ENCODE data around the gene MPHOSPH10. TPM values are rescaled to one million over a fixed set of nuclear protein-coding genes. Genes with fewer than 3 reads are reported as not detected.

MPHOSPH10 gene
- total and polyA plus RNA-seq, 2 donors (not counting 3 experiments of a cell fraction or from before 2014, with no cell fraction given), result 4.4 to 38.8 TPM

- Histone ChIP-seq H3K4me3 (replicated peaks in 1 of 3; ENCODE audit: insufficient read depth in 1 of 3, low read depth in 1 of 3, low read length in 3 of 3) (no peak overlapping the region), H3K9me3 (replicated peaks; ENCODE audit: control insufficient read depth, insufficient read depth, low read length) (no peaks in the 10 kb centered on the region), H3K27me3 (ENCODE audit: control insufficient read depth in 2 of 2, insufficient read depth in 2 of 2, low read length in 2 of 2) (no peaks in the 10 kb centered on the region), H4K20me1 (replicated peaks; ENCODE audit: control insufficient read depth, extremely low read depth, insufficient read depth, low read length) (no peaks in the 10 kb centered on the region), H3K4me1 (ENCODE audit: control insufficient read depth, extremely low read depth, insufficient read depth, low read length) (no peaks in the 10 kb centered on the region), H3K79me2 (ENCODE audit: control insufficient read depth, insufficient read depth, low read length) (no peaks in the 10 kb centered on the region), H3K36me3 (ENCODE audit: control insufficient read depth in 2 of 2, extremely low read depth in 1 of 2, insufficient read depth in 2 of 2, low read length in 2 of 2) (peaks cover 0 to 5% of the 10 kb centered on the region in 2 experiments), H3K9me1 (replicated peaks; ENCODE audit: control insufficient read depth, extremely low read depth, insufficient read depth, low read length) (no peaks in the 10 kb centered on the region), H3K27ac (ENCODE audit: insufficient read depth, low read depth, low read length) (no peak overlapping the region), H2AFZ (ENCODE audit: low read depth, low read length) (no peak overlapping the region), H3K9ac (replicated peaks; ENCODE audit: extremely low read depth, insufficient read depth, low read length) (no peak overlapping the region), H3K4me2 (ENCODE audit: insufficient read depth, low read length) (no peak overlapping the region)
- FAIRE-seq, result no peak
- dilution Hi-C loops (cut with MboI; ENCODE audit: extremely low pct_ligation_motif_present, low sequenced_read_pairs) (no loop called here), intact Hi-C loops (cut with micrococcal nuclease) (no loop called here)
- TF ChIP-seq EZH2 (IDR thresholded peaks at IDR 0.05; ENCODE audit: borderline replicate concordance, low read depth, low read length, severe bottlenecking), result no peak
- no peak for TF ChIP-seq MYC (IDR thresholded peaks at IDR 0.05; ENCODE audit: low read depth, low read length)
- TF ChIP-seq, protein P1, sequence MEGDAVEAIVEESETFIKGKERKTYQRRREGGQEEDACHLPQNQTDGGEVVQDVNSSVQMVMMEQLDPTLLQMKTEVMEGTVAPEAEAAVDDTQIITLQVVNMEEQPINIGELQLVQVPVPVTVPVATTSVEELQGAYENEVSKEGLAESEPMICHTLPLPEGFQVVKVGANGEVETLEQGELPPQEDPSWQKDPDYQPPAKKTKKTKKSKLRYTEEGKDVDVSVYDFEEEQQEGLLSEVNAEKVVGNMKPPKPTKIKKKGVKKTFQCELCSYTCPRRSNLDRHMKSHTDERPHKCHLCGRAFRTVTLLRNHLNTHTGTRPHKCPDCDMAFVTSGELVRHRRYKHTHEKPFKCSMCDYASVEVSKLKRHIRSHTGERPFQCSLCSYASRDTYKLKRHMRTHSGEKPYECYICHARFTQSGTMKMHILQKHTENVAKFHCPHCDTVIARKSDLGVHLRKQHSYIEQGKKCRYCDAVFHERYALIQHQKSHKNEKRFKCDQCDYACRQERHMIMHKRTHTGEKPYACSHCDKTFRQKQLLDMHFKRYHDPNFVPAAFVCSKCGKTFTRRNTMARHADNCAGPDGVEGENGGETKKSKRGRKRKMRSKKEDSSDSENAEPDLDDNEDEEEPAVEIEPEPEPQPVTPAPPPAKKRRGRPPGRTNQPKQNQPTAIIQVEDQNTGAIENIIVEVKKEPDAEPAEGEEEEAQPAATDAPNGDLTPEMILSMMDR (IDR thresholded peaks at IDR 0.05; ENCODE audit: extremely low read depth in 1 of 2, insufficient read depth in 1 of 2, low read depth in 1 of 2, low read length in 2 of 2), result no peak
- TF ChIP-seq MAX (IDR thresholded peaks at IDR 0.05; ENCODE audit: insufficient read depth, insufficient read length), result no peak
- TF ChIP-seq JUN (IDR thresholded peaks at IDR 0.05; ENCODE audit: borderline replicate concordance, insufficient read depth, insufficient read length, low read depth), result no peak
- no peak for TF ChIP-seq GATA2 (IDR thresholded peaks at IDR 0.05; ENCODE audit: insufficient read depth, insufficient read length, low read depth, low read length)
- no peak for TF ChIP-seq POLR2AphosphoS5 (IDR thresholded peaks at IDR 0.05; ENCODE audit: insufficient read depth, low read depth, low read length)
- TF ChIP-seq FOS (IDR thresholded peaks at IDR 0.05; ENCODE audit: borderline replicate concordance, insufficient read depth, low read length), result no peak
- no peak for TF ChIP-seq POLR2A (IDR thresholded peaks at IDR 0.05; ENCODE audit: low read depth, low read length)
- BruUV-seq (replicated peaks), result no TSS peak
- POLR2A ChIA-PET, result interaction anchor here (0.7 kb wide), 1 partner anchor 53 kb away, joined by 8 read pairs; the partner anchor contains the start of gene NAGK
- DNase-seq (ENCODE audit: low read depth, low spot score), result no peak
- CTCF ChIA-PET, result interaction anchor here (1.0 to 2.4 kb wide), 3 partner anchors 10 to 36 kb away, joined by 3 to 9 read pairs (median 5); no protein-coding TSS in a partner anchor
Measured at GRCh38 chr2:71121479-71121878, 9.0 kb upstream of the MPHOSPH10 start.

Measured in endothelial cell of umbilical vein (primary cell).